ENCODE results near the gene FBXL7. TPM values are rescaled to one million over a fixed set of nuclear protein-coding genes. Genes with fewer than 3 reads are reported as not detected.

Gene FBXL7
- total RNA-seq, 1 donor from 2014 or later = 8.0 TPM

DNA sequence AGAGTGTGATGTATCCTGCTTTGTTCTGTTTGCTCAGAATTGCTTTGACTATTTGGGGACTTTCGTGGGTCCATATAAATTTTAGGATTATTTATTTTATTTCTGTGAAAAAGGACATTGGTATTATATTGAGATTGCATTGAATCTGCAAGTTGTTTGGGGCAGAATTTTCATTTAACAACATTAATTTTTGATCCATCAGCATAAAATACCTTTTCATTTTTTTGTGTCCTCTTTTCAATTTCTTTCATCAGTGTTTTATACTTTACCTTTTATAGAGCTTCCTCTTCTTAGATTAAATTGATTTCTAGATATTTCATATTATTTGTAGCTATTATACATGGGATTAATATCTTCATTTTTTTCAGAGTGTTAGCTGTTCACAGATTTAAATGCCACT, 40.8 kb upstream of the FBXL7 start:
- TF ChIP-seq, protein P1, sequence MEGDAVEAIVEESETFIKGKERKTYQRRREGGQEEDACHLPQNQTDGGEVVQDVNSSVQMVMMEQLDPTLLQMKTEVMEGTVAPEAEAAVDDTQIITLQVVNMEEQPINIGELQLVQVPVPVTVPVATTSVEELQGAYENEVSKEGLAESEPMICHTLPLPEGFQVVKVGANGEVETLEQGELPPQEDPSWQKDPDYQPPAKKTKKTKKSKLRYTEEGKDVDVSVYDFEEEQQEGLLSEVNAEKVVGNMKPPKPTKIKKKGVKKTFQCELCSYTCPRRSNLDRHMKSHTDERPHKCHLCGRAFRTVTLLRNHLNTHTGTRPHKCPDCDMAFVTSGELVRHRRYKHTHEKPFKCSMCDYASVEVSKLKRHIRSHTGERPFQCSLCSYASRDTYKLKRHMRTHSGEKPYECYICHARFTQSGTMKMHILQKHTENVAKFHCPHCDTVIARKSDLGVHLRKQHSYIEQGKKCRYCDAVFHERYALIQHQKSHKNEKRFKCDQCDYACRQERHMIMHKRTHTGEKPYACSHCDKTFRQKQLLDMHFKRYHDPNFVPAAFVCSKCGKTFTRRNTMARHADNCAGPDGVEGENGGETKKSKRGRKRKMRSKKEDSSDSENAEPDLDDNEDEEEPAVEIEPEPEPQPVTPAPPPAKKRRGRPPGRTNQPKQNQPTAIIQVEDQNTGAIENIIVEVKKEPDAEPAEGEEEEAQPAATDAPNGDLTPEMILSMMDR (IDR thresholded peaks at IDR 0.05) = no peak
- Histone ChIP-seq H3K4me1 (no peaks in the 10 kb centered on the region), H3K27me3 (ENCODE audit: low read depth) (no peaks in the 10 kb centered on the region), H3K27ac (no peak overlapping the region), H3K36me3 (no peaks in the 10 kb centered on the region), H3K9me3 (peaks cover 13% of the 10 kb centered on the region), H3K4me3 (no peak overlapping the region)
- no peak for ATAC-seq
- no peak for DNase-seq
- intact Hi-C loops (cut with DNase I) = no loop called here

DNA sequence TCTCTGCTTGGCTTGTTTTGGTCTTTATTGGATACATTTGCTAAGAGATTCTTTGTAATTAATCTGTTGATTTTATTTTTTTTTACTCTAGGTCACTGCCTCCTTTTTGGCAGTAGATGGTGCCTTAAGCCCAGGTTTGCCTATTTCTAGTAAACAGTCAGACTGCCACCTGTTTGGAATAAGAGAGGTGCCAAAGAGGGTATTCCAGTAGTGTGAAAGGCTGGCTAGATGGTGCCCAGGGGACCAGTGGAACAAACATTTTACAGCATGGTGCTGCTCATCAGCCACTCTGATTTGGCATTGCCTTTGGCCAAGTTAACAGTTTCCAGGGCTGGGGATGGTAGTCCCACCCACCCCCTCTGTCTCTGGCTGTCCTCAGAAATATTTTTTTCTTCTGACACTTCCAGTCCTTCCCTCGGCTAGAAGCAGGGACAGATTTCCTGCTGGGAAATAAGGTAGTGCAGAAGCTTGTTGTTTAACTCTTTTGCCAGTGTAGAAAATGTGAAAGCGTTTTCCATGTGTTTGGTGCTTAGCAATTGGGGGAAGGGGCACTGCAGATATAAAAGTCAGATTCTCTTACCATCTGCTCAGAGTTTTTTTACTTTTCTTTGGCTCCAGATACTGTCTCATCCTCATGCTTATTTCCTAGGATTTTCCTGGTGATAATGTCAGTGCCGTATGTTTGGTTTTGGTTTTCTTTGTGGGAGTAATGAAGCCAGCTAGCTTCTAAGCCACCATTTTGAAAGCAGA, 36.6 kb upstream of the FBXL7 start:
- no peaks in the 10 kb centered on the region for H3K9me3 ChIP-seq
- intact Hi-C loops (cut with DNase I) = no loop called here
- no peaks in the 10 kb centered on the region for H3K27me3 ChIP-seq (ENCODE audit: low read depth)
- no peaks in the 10 kb centered on the region for H3K4me1 ChIP-seq
- H3K36me3 ChIP-seq = no peaks in the 10 kb centered on the region
- no peak overlapping the region for H3K4me3 ChIP-seq
- TF ChIP-seq, protein P1 (IDR thresholded peaks at IDR 0.05) = peak; percentile 38
- no peak for DNase-seq
- no peak overlapping the region for H3K27ac ChIP-seq
- ATAC-seq = no peak

DNA sequence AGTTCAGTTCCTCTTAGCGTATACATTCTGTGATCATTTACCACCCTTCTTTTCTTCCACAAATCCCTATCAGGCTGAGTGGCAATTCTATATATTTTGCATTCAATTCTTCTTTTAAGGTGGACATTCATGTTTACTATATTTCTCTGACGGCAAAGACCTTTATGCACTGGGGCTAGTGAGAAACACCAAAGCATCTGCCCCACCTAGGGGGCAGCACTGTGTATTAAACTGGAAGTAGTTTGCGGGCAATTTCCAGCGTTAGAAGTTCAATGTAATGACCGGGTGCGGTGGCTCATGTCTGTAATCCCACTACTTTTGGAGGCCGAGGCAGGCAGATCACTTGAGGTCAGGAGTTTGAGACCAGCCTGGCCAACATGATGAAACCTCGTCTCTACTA, 27.9 kb upstream of the FBXL7 start:
- TF ChIP-seq, protein P1 (IDR thresholded peaks at IDR 0.05) = no peak
- intact Hi-C loops (cut with DNase I) = no loop called here
- Histone ChIP-seq H3K27me3 (ENCODE audit: low read depth) (no peaks in the 10 kb centered on the region), H3K36me3 (no peaks in the 10 kb centered on the region), H3K4me3 (no peak overlapping the region), H3K4me1 (no peaks in the 10 kb centered on the region), H3K27ac (no peak overlapping the region), H3K9me3 (no peaks in the 10 kb centered on the region)
- no peak for ATAC-seq
- no peak for DNase-seq

DNA sequence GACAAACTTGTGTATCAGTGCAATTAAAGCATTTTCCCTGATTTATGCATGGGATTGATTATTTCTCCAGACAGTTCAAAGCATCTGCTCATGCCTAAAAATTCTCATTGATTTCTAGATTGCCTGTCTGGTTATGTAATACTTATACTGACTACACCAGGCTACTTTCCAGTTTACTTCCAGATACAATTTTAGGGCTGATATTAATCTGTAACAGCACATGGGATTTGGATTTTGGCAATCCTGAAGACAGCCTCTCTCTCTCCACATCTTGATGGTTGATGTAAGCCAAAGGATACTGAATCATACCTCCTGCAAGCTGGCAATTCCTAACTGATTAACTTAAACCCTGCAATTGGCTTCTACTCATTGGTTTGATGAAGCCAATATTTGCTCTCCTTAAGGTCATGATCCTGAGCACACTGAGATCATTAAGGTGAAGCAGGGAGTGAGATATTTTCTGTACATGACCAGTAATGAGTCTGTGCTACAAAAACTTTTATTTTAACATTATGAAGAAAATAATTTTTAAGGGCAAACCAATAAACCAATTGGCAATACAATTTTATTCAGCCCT, 25.7 kb upstream of the FBXL7 start:
- H3K4me1 ChIP-seq = no peaks in the 10 kb centered on the region
- no peak overlapping the region for H3K4me3 ChIP-seq
- no peak overlapping the region for H3K27ac ChIP-seq
- DNase-seq = no peak
- TF ChIP-seq, protein P1 (IDR thresholded peaks at IDR 0.05) = no peak
- no peaks in the 10 kb centered on the region for H3K36me3 ChIP-seq
- H3K9me3 ChIP-seq = no peaks in the 10 kb centered on the region
- ATAC-seq = no peak
- H3K27me3 ChIP-seq (ENCODE audit: low read depth) = no peaks in the 10 kb centered on the region
- intact Hi-C loops (cut with DNase I) = no loop called here

DNA sequence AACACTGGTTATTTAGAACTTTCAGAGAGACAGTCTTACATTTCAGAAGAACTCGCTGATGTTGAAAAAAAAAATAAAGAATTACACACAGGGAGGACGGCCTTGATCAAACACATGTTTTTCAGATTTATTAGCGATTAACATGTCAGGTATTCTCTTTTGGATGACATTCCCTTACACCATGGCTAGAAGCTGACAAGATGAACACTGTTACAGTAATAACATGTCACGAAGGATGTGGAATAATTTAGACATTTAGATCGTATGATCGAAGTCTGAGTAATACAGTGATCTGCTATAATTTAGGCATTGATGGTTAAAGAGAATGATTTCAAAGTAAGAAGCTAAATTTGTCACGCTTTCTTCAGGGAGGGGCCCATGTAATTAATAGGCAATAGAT, 24.6 kb upstream of the FBXL7 start:
- Histone ChIP-seq H3K4me3 (no peak overlapping the region), H3K9me3 (no peaks in the 10 kb centered on the region), H3K36me3 (no peaks in the 10 kb centered on the region), H3K4me1 (no peaks in the 10 kb centered on the region), H3K27me3 (ENCODE audit: low read depth) (no peaks in the 10 kb centered on the region), H3K27ac (no peak overlapping the region)
- no peak for ATAC-seq
- TF ChIP-seq, protein P1 (IDR thresholded peaks at IDR 0.05) = no peak
- intact Hi-C loops (cut with DNase I) = no loop called here
- no peak for DNase-seq

Data from lower lobe of right lung (tissue), 2 donors.